ENCODE data around the gene ARVCF.

Gene ARVCF

GRCh38 chr22:20052309-20053259, 36.0 kb upstream of the ARVCF start:
- Histone ChIP-seq H3K27ac (no peak overlapping the region), H3K4me3 (no peak overlapping the region)
- no peak for TF ChIP-seq CTCF (IDR thresholded peaks at IDR 0.05)
- no peak for DNase-seq (ENCODE audit: low spot score)

DNA sequence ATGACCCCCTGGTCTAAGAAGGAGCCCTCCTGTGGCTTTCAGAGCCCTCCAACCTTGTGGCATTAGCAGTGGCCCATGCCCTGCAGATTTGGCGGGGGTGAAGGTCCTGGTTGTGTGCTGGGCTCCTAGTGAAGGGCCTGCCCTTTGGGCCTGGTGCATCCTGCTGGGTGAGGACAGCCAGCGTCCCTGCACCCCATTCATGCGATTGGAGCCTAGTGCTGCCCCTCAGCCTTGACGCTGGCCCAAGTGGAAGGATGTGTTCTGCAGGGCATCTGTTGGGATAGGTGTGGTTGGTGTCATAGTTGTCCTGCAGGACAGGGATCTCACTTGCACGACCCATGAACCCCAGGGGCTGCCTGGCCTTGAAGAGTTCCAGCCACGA, 35.3 kb upstream of the ARVCF start:
- TF ChIP-seq CTCF (IDR thresholded peaks at IDR 0.05), result no peak
- no peak overlapping the region for H3K27ac ChIP-seq

GRCh38 chr22:20046730-20047129, 30.1 kb upstream of the ARVCF start:
- H3K27ac ChIP-seq, result no peak overlapping the region
- H3K4me3 ChIP-seq, result no peak overlapping the region
- no peak for TF ChIP-seq CTCF (IDR thresholded peaks at IDR 0.05)
- DNase-seq (ENCODE audit: low spot score), result no peak

More for the DNA sequence above, 35.3 kb upstream of the ARVCF start:
- DNase-seq (ENCODE audit: low spot score), result no peak
- H3K4me3 ChIP-seq, result no peak overlapping the region

DNA sequence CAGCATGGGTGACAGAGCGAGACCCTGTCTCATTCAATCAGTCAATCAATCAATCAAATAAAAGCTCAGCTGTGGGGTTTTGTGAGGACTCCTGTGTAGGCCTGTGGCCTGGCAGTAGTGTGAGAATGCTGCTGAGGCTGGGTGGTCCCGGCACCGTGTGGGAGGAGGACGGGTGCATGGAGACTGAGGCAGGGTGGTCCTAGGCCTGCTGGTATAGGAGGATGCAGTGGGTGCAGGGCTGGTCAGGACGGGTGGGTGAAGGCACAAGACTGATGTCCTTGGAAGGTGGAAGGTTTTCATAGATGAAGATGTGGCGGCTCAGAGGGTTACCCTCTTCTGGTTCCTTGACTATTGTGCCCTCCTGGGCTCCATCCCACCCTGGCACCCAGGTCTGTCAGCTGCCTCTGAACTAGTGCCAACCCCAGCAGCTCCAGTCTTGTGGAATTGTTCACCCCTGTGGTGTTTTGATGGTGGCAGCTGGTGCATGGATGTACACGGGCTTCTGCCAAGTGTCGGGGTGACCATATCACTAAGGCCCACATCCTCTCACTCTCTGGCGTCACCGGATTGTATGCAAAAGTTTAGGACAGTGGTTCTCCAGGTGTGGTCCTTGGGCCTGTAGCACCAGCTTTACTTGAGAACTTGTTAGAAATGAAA, 28.0 kb upstream of the ARVCF start:
- no peak overlapping the region for H3K4me3 ChIP-seq
- TF ChIP-seq CTCF (IDR thresholded peaks at IDR 0.05), result no peak
- no peak for DNase-seq (ENCODE audit: low spot score)
- H3K27ac ChIP-seq, result no peak overlapping the region

GRCh38 chr22:20043997-20044342, 27.3 kb upstream of the ARVCF start:
- no peak overlapping the region for H3K27ac ChIP-seq
- DNase-seq (ENCODE audit: low spot score), result no peak

More at GRCh38 chr22:20043997-20044342, 27.3 kb upstream of the ARVCF start:
- no peak for TF ChIP-seq CTCF (IDR thresholded peaks at IDR 0.05)
- H3K4me3 ChIP-seq, result no peak overlapping the region

All from coronary artery (tissue), 2 donors.